ENCODE results near the gene HDAC1. TPM values are rescaled to one million over a fixed set of nuclear protein-coding genes. Genes with fewer than 3 reads are reported as not detected.

Gene HDAC1
- total RNA-seq, 1 donor from 2014 or later = 68.9 TPM

GRCh38 chr1:32311709-32312393 is 20.0 kb downstream of the HDAC1 start:
- intact Hi-C loops (cut with DNase I) = no loop called here
- no peak for DNase-seq
- peak in 1 of 2 donors; percentile 64 for ATAC-seq

GRCh38 chr1:32316903-32317277 is 25.0 kb downstream of the HDAC1 start:
- no peak for TF ChIP-seq CTCF (IDR thresholded peaks at IDR 0.05)
- H3K27me3 ChIP-seq (ENCODE audit: low read depth) = no peaks in the 10 kb centered on the region
- H3K36me3 ChIP-seq = peaks cover 40% of the 10 kb centered on the region
- intact Hi-C loops (cut with DNase I) = no loop called here
- DNase-seq = no peak
- peaks cover 10% of the 10 kb centered on the region for H3K4me1 ChIP-seq
- ATAC-seq = no peak
- H3K27ac ChIP-seq = no peak overlapping the region
- H3K4me3 ChIP-seq = no peak overlapping the region
- no peaks in the 10 kb centered on the region for H3K9me3 ChIP-seq

More at GRCh38 chr1:32311709-32312393, 20.0 kb downstream of the HDAC1 start:
- TF ChIP-seq CTCF (IDR thresholded peaks at IDR 0.05) = no peak
- peaks cover 13% of the 10 kb centered on the region for H3K36me3 ChIP-seq
- H3K27ac ChIP-seq = no peak overlapping the region
- H3K9me3 ChIP-seq = no peaks in the 10 kb centered on the region
- no peaks in the 10 kb centered on the region for H3K27me3 ChIP-seq (ENCODE audit: low read depth)
- H3K4me1 ChIP-seq = peaks cover 19% of the 10 kb centered on the region
- H3K4me3 ChIP-seq = no peak overlapping the region

GRCh38 chr1:32318127-32318869 is 26.4 kb downstream of the HDAC1 start:
- H3K36me3 ChIP-seq = peaks cover 46% of the 10 kb centered on the region
- H3K27me3 ChIP-seq (ENCODE audit: low read depth) = no peaks in the 10 kb centered on the region
- H3K4me3 ChIP-seq = no peak overlapping the region
- peaks cover 15% of the 10 kb centered on the region for H3K4me1 ChIP-seq
- DNase-seq (no peak), ATAC-seq (no peak)
- no peaks in the 10 kb centered on the region for H3K9me3 ChIP-seq
- no peak overlapping the region for H3K27ac ChIP-seq
- intact Hi-C loops (cut with DNase I) = no loop called here
- TF ChIP-seq CTCF (IDR thresholded peaks at IDR 0.05) = no peak

- DNase-seq (no peak), ATAC-seq (peak; percentile 33 to 58)
- H3K9me3 ChIP-seq = no peaks in the 10 kb centered on the region
- H3K36me3 ChIP-seq = peaks cover 71% of the 10 kb centered on the region
- H3K4me1 ChIP-seq = peaks cover 15% of the 10 kb centered on the region
- intact Hi-C loops (cut with DNase I) = no loop called here
- H3K4me3 ChIP-seq = no peak overlapping the region
- no peaks in the 10 kb centered on the region for H3K27me3 ChIP-seq (ENCODE audit: low read depth)
- no peak for TF ChIP-seq CTCF (IDR thresholded peaks at IDR 0.05)
- peak overlapping the region; percentile 9 for H3K27ac ChIP-seq
Measured at GRCh38 chr1:32321712-32322291, 29.9 kb downstream of the HDAC1 start.

GRCh38 chr1:32327204-32327603 is 35.3 kb downstream of the HDAC1 start:
- H3K9me3 ChIP-seq = no peaks in the 10 kb centered on the region
- H3K4me1 ChIP-seq = peaks cover 5% of the 10 kb centered on the region
- intact Hi-C loops (cut with DNase I) = no loop called here
- DNase-seq = no peak
- H3K27me3 ChIP-seq (ENCODE audit: low read depth) = no peaks in the 10 kb centered on the region
- no peak overlapping the region for H3K4me3 ChIP-seq
- no peak for ATAC-seq
- TF ChIP-seq CTCF (IDR thresholded peaks at IDR 0.05) = no peak
- peaks cover 88% of the 10 kb centered on the region for H3K36me3 ChIP-seq
- H3K27ac ChIP-seq = no peak overlapping the region

Data from lower lobe of right lung (tissue), 2 donors.